ENCODE results near the gene POLDIP3. TPM values are rescaled to one million over a fixed set of nuclear protein-coding genes. Genes with fewer than 3 reads are reported as not detected.

Gene POLDIP3
- total RNA-seq, 4 donors from 2014 or later, result 30.6 to 50.7 (median 37.2) TPM

- H3K4me3 ChIP-seq, result no peak overlapping the region
- TF ChIP-seq POLR2AphosphoS5 (IDR thresholded peaks at IDR 0.05), result no peak
- TF ChIP-seq EP300 (IDR thresholded peaks at IDR 0.05), result no peak
- no peak for TF ChIP-seq POLR2A (IDR thresholded peaks at IDR 0.05)
- TF ChIP-seq CTCF (IDR thresholded peaks at IDR 0.05), result no peak
- H3K27ac ChIP-seq, result peak overlapping the region in 3 of 4 donors; percentile 49 to 64 (median 54)
- peaks cover 0 to 88% of the 10 kb centered on the region in 2 donors for H3K36me3 ChIP-seq
- H3K4me1 ChIP-seq, result peaks cover 0 to 43% (median 6%) of the 10 kb centered on the region in 3 donors
- H3K9me3 ChIP-seq, result no peaks in the 10 kb centered on the region
- ATAC-seq, result no peak
- WGBS, 2 donors (ENCODE audit: low coverage in 1 of 2), result 23 to 80% methylated on average over 7 to 10 of the region's 29 CpGs
- no peaks in the 10 kb centered on the region for H3K27me3 ChIP-seq
Observed at GRCh38 chr22:42623756-42624441, 9.2 kb upstream of the POLDIP3 start.

GRCh38 chr22:42623301-42623751 lies 8.6 kb upstream of the POLDIP3 start:
- Histone ChIP-seq H3K4me3 (no peak overlapping the region), H3K27me3 (no peaks in the 10 kb centered on the region), H3K9me3 (no peaks in the 10 kb centered on the region), H3K36me3 (peaks cover 0 to 85% of the 10 kb centered on the region in 2 donors), H3K4me1 (peaks cover 0 to 43% (median 6%) of the 10 kb centered on the region in 3 donors), H3K27ac (peak overlapping the region in 3 of 4 donors; percentile 42 to 64 (median 49))
- no CpG with 5 or more reads among the region's 18 CpGs for WGBS, 2 donors (ENCODE audit: low coverage in 1 of 2)
- ATAC-seq, result no peak
- TF ChIP-seq POLR2A (IDR thresholded peaks at IDR 0.05), result no peak
- no peak for TF ChIP-seq POLR2AphosphoS5 (IDR thresholded peaks at IDR 0.05)
- no peak for TF ChIP-seq EP300 (IDR thresholded peaks at IDR 0.05)
- no peak for TF ChIP-seq CTCF (IDR thresholded peaks at IDR 0.05)

DNA sequence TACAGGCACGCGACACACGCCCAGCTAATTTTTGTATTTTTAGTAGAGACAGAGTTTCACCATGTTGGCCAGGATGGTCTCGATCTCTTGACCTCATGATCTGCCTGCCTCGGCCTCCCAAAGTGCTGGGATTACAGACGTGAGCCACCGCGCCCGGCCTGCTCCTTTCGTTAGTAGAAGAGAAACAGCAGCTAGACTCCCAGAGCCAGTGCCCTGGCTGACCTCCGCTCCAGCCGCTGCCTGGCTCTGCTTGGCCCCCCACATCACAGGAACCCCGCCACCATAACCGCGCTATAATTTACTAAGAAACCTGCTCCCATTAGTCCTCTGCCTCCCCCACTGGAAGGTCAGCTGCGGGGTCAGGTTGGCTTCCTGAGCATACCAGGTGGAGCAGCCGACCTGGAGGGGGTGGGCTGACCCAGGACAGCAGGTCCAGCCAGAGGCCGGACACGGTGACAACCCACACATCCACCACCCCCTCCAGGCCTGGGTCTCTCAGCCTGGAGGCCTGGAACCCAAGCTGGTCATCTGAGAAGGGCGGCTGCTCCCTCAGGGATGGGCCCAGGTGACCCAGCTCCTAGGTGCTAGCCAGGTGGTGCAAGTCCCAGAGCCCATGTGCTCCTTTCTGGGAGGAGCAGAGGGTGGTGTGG lies 7.5 kb upstream of the POLDIP3 start:
- Histone ChIP-seq H3K27me3 (no peaks in the 10 kb centered on the region), H3K4me3 (no peak overlapping the region), H3K9me3 (no peaks in the 10 kb centered on the region), H3K27ac (peak overlapping the region in 3 of 4 donors; percentile 64 to 79 (median 68)), H3K36me3 (peaks cover 0 to 73% of the 10 kb centered on the region in 2 donors), H3K4me1 (peaks cover 0 to 50% (median 6%) of the 10 kb centered on the region in 3 donors)
- no peak for ATAC-seq
- WGBS, 2 donors (ENCODE audit: low coverage in 1 of 2), result no CpG with 5 or more reads among the region's 20 CpGs
- TF ChIP-seq CTCF (IDR thresholded peaks at IDR 0.05) (no peak), POLR2AphosphoS5 (IDR thresholded peaks at IDR 0.05) (no peak), EP300 (IDR thresholded peaks at IDR 0.05) (no peak), POLR2A (IDR thresholded peaks at IDR 0.05) (no peak)

- Histone ChIP-seq H3K4me1 (peaks cover 0 to 57% (median 6%) of the 10 kb centered on the region in 3 donors), H3K9me3 (no peaks in the 10 kb centered on the region), H3K27me3 (no peaks in the 10 kb centered on the region), H3K36me3 (peaks cover 0 to 67% of the 10 kb centered on the region in 2 donors), H3K27ac (peak overlapping the region in 3 of 4 donors; percentile 64 to 79 (median 68)), H3K4me3 (no peak overlapping the region)
- peak; percentile 84 for ATAC-seq
- TF ChIP-seq POLR2A (IDR thresholded peaks at IDR 0.05) (no peak), CTCF (IDR thresholded peaks at IDR 0.05) (peak in 3 of 4 experiments; percentile 84 to 94 (median 86)), EP300 (IDR thresholded peaks at IDR 0.05) (no peak), POLR2AphosphoS5 (IDR thresholded peaks at IDR 0.05) (peak; percentile 25)
- WGBS, 2 donors (ENCODE audit: low coverage in 1 of 2), result 20% methylated on average over 1 to 4 of the region's 11 CpGs
Observed at GRCh38 chr22:42621505-42622002, 6.9 kb upstream of the POLDIP3 start.

All from gastroesophageal sphincter (tissue), 4 donors.